ENCODE results near the gene CDH3. TPM values are rescaled to one million over a fixed set of nuclear protein-coding genes. Genes with fewer than 3 reads are reported as not detected.

CDH3 gene
- total and polyA plus RNA-seq, 3 donors from 2014 or later: 3.0 to 8.2 (median 5.4) TPM

DNA sequence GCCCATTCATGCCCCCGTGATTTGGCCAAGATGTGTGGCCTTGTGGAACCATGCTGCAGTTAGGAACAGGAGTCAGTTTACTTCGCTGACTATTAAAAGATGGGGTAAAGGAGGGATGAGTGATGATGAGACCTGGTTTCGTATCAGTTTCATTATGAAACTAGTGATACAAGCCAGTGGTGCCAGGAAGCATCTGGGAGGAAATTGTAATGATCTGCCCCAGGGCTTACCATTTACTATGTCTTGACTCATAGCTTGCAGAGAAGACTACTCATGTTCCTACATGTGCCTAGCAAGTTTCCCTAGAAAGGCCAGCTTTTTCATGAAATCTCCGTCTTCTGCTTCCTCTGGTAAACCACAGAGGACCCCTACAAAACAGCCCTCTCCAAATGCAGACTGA, 23.2 kb downstream of the CDH3 start:
- peaks cover 10% of the 10 kb centered on the region for H3K4me1 ChIP-seq
- WGBS, 2 donors: 81 to 93% methylated on average over 4 of the region's 4 CpGs
- intact Hi-C loops (cut with DNase I; ENCODE audit: low total_unique reads): no loop called here

DNA sequence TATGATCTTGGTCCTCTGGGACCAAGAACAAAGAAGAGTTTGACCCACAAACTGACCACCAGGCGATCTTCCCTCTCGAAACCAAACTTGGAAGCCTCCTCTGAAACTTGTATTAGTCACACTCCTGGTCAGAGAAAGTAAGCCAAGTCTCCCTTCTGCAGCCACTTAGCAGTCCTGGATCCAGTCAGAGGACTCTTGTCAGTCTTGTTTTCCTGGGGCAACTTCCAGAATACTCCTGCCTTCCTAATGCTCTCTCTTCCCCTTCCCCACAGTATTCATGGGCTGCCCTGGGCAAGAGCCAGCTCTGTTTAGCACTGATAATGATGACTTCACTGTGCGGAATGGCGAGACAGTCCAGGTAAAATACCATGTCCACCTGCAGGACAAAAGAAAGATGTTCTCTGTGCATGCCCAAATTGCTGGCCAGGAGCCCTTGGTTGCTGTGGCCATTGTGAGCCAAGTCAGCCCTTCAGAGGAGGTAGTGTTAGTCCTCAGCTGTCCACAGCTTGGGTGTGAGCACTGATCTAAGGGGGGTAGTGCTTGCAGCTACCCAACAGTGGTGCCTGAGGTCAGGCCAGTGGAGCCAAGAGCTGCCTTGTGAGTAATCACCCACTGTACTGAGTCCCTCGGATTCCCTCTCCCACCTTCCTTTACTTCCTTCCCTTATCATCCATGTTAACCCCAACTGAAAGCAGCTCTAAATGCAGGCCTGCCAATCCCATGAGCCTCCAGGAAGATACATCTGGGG, 31.2 kb downstream of the CDH3 start:
- 82 to 87% methylated on average over 5 of the region's 5 CpGs for WGBS, 2 donors
- intact Hi-C loops (cut with DNase I; ENCODE audit: low total_unique reads): no loop called here
- Histone ChIP-seq H3K4me3 (no peak overlapping the region), H3K4me1 (no peaks in the 10 kb centered on the region), H3K9me3 (no peaks in the 10 kb centered on the region), H3K27me3 (no peaks in the 10 kb centered on the region), H3K27ac (no peak overlapping the region), H3K36me3 (ENCODE audit: low read depth, missing control alignments) (no peaks in the 10 kb centered on the region)
- DNase-seq: no peak
- TF ChIP-seq POLR2A (IDR thresholded peaks at IDR 0.05): no peak
- TF ChIP-seq, protein P1, sequence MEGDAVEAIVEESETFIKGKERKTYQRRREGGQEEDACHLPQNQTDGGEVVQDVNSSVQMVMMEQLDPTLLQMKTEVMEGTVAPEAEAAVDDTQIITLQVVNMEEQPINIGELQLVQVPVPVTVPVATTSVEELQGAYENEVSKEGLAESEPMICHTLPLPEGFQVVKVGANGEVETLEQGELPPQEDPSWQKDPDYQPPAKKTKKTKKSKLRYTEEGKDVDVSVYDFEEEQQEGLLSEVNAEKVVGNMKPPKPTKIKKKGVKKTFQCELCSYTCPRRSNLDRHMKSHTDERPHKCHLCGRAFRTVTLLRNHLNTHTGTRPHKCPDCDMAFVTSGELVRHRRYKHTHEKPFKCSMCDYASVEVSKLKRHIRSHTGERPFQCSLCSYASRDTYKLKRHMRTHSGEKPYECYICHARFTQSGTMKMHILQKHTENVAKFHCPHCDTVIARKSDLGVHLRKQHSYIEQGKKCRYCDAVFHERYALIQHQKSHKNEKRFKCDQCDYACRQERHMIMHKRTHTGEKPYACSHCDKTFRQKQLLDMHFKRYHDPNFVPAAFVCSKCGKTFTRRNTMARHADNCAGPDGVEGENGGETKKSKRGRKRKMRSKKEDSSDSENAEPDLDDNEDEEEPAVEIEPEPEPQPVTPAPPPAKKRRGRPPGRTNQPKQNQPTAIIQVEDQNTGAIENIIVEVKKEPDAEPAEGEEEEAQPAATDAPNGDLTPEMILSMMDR (IDR thresholded peaks at IDR 0.05): no peak

More for the DNA sequence above, 23.2 kb downstream of the CDH3 start:
- Histone ChIP-seq H3K27ac (no peak overlapping the region), H3K36me3 (ENCODE audit: low read depth, missing control alignments) (no peaks in the 10 kb centered on the region), H3K9me3 (no peaks in the 10 kb centered on the region), H3K27me3 (no peaks in the 10 kb centered on the region), H3K4me3 (no peak overlapping the region)
- TF ChIP-seq, protein P1 (IDR thresholded peaks at IDR 0.05): no peak
- TF ChIP-seq POLR2A (IDR thresholded peaks at IDR 0.05): no peak
- no peak for DNase-seq

DNA sequence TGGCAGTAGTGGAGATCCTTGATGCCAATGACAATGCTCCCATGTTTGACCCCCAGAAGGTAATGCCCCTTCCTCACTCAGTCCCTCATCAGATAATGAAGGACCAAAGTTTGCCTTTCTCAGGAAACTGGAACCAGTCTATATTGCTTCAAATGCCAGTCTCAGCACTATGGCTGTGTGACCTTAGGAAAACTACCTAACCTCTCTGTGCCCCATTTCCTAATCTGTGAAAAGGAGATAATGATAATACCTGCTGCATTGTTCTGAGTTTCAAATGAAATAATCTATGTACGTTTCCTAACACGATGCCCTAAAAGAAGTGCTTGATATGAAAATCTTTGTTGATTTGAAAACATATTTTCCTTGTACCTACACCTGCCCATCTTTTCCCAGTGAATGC, 35.9 kb downstream of the CDH3 start:
- DNase-seq: no peak
- Histone ChIP-seq H3K9me3 (no peaks in the 10 kb centered on the region), H3K27ac (no peak overlapping the region), H3K36me3 (ENCODE audit: low read depth, missing control alignments) (no peaks in the 10 kb centered on the region), H3K27me3 (no peaks in the 10 kb centered on the region), H3K4me3 (no peak overlapping the region), H3K4me1 (no peaks in the 10 kb centered on the region)
- TF ChIP-seq POLR2A (IDR thresholded peaks at IDR 0.05): no peak
- TF ChIP-seq, protein P1 (IDR thresholded peaks at IDR 0.05): no peak
- intact Hi-C loops (cut with DNase I; ENCODE audit: low total_unique reads): no loop called here
- 84 to 87% methylated on average over 2 of the region's 2 CpGs for WGBS, 2 donors

DNA sequence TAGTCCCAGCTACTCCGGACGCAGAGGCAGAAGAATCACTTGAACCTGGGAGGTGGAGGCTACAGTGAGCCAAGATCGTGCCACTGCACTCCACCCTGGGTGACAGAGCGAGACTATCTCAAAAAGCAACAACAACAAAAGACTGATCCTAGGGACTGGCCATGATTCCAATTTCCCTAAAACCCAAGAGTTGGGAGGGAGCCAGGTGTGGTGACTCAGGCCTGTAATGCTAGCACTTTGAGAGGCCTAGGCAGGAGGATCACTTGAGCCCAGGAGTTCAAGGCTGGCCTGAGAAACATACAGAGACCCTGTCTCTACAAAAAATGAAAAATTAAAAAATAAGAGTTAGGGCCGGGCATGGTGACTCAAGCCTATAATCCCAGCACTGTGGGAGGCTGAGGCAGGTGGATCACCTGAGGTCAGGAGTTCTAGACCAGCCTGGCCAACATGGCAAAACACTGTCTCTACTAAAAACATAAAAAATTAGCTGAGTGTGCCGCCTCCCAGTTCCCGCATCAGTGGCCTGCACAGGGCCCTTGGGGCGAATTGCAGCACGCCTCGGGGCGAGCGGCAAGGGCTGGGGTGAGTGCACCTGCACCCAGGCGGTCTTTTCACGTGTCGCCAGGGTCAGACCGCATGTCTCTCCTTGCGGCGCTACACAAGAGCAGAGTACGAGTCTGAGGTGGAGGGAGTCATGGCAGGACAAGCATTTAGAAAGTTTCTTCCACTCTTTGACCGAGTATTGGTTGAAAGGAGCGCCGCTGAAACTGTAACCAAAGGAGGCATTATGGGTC, 40.8 kb downstream of the CDH3 start:
- Histone ChIP-seq H3K36me3 (ENCODE audit: low read depth, missing control alignments) (no peaks in the 10 kb centered on the region), H3K27me3 (no peaks in the 10 kb centered on the region), H3K27ac (no peak overlapping the region), H3K4me1 (no peaks in the 10 kb centered on the region), H3K9me3 (no peaks in the 10 kb centered on the region), H3K4me3 (no peak overlapping the region)
- WGBS, 2 donors: 86 to 90% methylated on average over 15 to 22 of the region's 22 CpGs
- DNase-seq: no peak
- intact Hi-C loops (cut with DNase I; ENCODE audit: low total_unique reads): no loop called here
- TF ChIP-seq POLR2A (IDR thresholded peaks at IDR 0.05): no peak
- TF ChIP-seq, protein P1 (IDR thresholded peaks at IDR 0.05): no peak
